GM18861 (cell line): Measurements from ENCODE around the gene ARPC1A.
"Not testable (repeated sequence)": the region's sequence is repeated elsewhere in the genome, so short reads cannot be mapped to it uniquely, and the experiment has no call there.

Experiments
- ATAC-seq: cut with Tn5 transposase; IDR thresholded peaks from one replicate; pipeline ENCODE4 v1.9.1; 2021; ENCODE audit not compliant: unreplicated experiment

The ARPC1A gene

DNA sequence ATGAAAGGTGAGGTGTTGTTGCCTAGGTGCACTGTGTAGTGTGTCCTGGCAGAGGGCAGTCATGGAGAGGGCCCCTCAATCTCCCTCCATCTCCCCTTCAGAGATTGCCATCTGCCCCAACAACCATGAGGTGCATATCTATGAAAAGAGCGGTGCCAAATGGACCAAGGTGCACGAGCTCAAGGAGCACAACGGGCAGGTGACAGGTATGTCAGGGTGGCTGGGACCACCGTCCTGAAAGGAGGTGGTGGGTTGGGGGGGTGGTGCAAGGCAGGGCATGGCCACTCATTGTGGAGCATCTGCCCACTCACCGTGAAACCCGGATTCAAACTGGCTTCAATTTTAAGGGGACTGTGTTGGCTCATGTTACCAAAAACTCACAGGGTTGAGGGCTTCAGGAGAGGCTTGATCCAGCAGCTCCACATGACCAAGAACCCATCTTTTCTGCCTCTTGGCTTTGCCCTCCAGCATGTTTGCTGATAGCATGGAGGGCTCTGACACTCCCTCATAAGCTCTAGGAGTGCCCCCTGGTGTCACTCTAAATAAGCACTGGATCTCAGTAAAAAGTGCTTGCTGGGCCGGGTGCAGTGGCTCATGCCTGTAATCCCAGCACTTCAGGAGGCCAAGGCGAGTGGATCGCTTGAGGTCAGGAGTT is 61.0 kb downstream of the ARPC1A start:
- ATAC-seq = peak; percentile 57

DNA sequence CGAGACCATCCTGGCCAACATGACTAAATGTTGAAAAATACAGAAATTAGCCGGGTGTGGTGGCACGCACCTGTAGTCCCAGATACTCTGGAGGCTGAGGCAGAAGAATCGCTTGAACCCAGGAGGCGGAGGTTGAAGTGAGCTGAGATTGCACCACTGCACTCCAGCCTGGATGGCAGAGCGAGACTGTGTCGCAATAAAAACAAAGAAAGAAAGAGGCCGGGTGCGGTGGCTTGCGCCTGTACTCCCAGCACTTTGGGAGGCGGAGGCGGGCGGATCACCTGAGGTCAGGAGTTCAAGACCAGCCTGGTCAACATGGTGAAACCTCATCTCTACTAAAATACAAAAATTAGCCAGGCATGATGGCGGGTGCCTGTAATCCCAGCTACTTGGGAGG is 61.5 kb downstream of the ARPC1A start:
- not testable (repeated sequence) for ATAC-seq

DNA sequence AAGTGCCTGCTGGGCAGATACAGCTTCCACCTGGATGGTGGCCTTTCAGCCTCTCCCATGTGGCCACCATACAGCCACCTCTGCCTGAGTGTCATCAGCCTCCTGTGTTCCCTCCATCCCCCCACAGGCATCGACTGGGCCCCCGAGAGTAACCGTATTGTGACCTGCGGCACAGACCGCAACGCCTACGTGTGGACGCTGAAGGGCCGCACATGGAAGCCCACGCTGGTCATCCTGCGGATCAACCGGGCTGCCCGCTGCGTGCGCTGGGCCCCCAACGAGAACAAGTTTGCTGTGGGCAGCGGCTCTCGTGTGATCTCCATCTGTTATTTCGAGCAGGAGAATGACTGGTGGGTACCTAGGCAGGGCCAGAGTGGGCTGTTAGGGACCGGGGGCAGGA is 62.2 kb downstream of the ARPC1A start:
- no peak for ATAC-seq

DNA sequence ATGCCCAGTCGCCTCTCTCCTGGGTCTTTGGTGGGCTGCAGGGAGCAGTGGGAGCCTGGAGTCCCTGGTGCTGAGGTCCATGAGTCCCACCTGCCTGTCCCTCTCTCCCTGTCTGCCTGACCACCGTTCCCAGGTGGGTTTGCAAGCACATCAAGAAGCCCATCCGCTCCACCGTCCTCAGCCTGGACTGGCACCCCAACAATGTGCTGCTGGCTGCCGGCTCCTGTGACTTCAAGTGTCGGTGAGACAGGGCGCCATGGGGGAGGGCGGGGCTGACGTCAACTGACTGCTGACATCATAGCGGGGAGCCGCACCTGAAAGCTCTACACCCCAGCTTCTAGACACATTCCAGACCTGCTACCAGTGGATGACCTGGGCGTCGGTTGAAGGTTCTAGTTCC is 64.1 kb downstream of the ARPC1A start:
- no peak for ATAC-seq

DNA sequence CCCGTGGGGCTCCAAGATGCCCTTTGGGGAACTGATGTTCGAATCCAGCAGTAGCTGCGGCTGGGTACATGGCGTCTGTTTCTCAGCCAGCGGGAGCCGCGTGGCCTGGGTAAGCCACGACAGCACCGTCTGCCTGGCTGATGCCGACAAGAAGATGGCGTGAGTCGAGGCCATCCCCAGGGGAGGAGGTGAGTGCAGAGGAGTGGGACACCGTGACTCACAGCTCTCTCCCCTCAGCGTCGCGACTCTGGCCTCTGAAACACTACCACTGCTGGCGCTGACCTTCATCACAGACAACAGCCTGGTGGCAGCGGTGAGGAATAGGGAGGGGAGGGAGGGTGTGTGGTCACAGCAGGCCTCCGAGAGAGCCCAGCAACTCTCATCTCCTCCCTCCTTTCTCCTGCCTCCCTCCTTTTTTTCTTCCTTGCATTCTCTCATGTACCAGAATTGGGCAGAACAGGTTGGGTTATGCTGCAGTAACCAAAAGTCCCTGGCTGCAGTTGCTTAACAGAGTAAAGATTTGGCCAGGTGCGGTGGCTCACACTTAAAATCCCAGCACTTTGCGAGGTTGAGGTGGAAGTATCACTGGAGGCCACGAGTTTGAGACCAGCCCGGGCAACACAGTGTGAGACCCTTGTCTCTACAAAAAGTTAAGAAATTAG is 65.4 kb downstream of the ARPC1A start:
- ATAC-seq = no peak

DNA sequence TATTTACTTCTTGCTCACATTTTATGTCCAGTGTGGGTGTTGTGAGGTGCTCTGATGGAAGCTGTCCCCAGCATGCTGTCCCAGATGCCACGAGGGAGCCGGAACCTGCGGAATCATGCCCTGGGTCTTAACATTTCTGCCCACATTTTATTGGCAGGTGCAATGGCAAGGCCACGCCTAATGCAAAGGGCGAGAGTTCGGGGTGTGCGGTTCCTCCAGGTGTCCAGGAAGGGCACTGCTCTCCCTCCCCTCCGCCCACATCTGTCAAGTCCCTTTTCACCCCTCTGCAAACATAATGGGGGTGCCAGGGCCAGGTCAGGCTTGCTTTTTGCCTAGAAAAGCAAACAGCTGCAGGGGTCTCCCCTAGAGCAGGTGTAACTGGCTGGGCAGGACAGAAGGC is 66.3 kb downstream of the ARPC1A start:
- ATAC-seq = no peak

DNA sequence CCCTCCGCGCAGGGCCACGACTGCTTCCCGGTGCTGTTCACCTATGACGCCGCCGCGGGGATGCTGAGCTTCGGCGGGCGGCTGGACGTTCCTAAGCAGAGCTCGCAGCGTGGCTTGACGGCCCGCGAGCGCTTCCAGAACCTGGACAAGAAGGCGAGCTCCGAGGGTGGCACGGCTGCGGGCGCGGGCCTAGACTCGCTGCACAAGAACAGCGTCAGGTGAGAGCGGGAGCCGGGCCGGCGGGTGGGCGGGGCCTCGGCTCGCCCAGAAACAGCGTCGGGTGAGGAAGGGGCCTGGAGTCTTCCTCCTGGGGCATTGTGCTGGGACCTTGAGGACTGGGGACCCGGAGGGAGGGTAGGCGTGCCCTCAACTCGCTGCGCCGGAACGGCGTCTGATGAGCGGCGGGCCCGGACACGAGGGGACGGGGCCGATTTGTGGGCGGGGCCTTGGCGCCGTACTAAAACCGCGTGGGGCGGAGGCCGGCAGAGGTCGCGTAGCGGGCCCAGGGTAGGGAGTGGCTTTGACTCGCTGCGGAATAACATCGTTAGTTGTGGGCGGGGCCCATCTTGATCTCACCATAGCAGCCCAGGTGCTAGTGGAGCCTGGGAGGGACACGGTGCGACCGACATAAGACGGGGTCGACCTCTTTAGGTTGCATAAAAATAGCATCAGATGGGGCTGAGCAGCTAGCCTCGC is 67.1 kb downstream of the ARPC1A start:
- ATAC-seq = no peak

DNA sequence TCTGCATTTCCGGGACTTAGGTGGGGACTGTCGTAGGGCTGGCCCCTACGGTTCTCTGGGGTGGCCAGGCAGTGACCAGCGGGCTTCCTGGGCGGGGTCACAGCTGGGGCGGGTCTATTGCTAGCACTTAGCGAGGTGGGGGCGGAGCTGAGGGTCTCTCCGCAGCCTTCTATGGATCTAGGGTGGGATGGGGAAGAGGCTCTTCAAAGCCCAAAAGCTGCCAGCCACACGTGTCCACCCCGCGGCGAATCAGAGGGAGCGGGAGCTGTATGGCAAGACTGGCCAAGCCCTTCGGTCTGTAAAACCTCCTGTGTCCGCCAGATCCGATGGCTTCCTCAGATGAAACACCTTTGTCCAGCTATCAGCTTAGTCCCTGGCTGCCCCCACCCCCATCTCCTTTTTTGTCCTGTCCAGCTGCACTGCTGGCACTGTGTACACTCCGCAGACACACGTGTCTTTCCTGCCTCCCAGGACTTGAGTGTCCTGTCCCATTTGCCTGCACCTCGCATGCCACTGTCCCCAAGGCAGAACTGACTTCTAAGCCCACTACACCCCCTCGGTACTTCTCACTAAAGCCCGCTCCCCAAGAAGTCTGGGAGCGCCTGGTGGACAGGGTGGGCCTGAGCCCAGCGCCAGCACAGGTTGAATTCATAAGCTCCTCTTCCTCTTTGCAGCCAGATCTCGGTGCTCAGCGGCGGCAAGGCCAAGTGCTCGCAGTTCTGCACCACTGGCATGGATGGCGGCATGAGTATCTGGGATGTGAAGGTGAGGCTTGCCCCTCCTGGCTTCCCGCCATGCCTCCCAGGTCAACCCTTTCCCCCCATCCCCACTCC is 67.9 kb downstream of the ARPC1A start:
- no peak for ATAC-seq

DNA sequence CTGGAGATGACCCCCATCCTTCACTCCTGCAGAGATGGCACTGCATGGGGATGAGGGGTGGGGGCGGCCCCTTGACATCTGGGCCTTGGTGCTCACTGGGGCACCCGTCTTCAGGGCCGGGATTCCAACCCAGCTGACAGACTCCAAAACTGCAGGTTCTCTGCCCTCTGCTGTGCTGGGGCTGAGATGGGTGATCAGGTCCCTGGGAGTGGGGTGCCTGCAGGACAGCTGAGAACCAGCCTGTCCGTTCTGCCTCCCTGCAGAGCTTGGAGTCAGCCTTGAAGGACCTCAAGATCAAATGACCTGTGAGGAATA is 68.4 kb downstream of the ARPC1A start:
- ATAC-seq = no peak

DNA sequence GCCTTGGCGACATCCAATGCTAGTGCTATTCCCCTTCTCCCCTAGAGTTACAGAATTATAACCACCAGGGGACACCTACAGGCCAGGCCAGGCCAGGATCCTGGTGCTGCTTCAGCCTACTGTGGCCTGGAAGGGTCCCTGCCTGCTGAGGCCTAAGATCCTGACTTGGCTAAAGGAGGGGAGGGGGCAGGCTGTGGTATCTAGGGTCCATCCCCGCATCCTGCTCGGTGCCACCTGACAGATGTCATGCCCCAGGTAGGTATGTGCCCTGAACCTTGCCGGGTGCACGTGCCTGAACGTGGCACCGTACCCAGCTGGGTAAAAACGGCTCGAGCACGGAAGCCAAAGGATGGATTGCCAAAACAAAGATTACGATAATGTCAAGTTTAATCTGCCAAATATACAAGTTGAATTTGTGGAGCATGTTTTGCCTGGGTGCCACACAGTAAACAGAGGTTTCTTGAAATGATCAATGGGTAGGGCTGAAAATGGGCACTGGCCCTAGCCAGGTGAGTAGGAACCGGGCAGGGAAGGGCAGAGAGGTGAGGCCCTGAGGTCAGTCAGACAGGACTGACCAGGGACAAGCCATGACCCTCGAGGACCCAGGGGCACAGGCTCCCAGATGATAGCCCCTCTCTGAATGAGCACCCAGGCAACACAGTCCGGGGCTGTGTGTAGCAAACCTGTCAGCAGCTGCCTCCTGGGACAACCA is 70.1 kb downstream of the ARPC1A start:
- ATAC-seq = no peak

DNA sequence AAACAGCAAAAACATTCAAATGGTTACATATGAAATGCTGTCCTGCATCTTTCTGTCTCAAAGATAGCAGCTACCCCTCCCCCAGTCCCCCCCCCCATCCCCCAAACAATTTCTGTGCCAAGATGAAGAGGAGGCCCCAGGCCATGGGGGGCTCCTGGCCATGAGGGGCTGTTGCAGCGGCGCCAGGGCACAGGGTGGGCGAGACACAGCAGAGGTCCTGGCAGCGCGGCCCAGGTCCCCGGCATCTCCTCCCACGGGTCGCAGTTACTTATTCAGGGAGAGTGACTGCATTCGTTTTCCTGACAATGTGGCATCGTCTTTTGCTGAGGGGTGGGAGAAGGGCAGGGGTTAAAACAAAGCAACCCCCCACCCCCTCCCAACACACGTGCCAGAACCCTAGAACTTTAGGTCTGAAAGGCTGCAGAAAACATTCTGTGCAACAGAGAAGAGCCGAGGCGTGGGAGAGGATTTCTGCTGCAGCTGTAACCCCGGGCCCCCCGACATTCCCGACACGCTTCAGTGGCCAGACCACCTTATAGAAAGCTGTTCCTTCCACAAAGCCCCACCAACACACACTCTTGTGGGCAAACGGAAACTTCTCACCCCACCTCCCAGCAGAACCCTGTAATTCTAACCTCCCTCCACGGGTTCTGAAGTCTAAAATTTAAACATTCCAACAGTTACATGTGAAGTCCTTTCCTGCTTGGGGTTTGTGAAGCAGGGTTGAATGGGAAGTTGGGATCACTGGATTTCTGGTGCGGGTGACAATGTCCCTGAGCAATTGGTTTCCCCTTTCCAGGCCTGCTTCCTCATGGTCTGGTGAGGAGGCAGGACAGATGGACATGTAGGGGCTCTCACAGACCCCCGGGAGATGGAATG is 71.0 kb downstream of the ARPC1A start:
- no peak for ATAC-seq

DNA sequence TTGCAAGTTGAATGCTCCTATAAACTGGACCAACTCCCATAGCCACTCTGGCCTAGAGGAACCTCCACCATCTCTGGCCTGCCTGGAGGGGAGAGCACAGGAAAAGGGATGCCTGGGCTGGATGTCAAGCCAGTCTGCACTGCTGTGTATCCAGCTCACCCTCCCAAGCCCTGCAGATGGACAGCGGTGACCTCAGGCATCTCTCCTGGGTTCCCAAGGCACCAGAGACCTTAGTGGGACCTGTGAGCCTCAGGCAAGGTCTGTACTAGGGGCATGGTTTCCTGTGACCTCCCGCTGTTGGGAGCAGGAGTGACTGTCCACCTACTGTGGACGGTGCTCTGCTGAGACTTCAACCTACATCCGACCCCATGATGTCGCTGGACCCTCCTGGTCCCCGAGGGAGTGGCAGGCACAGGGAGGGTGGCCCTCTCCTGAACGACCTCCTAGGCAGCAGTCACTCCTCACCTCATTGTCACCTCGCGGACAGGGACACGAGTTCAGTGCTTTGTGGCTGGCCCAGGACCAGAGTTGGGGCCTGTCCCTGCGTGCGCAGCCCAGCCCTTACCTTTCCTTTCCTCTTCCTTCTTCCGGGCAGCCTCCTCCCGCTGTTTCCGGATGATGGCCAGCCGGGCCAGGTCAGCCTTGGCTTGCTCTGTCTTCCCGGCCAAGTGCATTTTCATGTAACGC is 71.7 kb downstream of the ARPC1A start:
- no peak for ATAC-seq

DNA sequence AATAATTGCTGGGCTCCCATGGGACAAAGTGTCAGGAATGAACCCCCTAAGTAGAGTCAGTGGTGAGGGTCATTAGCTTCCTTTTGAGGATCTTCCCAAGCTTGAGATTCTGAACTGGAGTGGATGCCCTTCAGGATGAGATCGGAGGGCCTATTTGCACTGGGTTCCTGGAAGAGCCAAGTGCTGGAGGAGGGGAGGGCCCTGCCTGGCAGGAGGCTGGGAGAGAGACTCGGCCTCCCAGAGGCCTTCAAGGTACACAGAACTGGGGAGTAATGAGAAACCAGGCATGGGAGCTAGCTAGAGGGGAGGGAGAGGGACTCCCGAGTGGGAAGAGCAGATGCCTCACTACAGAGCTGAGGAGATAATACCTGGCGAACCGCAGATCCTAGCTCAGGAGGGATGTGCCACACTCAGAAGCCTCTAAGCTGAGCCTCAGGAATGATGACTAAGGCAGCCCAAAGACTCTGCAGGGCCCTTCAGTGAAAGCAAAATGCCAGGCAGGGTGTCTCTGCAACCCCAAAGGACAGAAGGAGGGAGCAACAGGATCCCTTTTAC is 73.3 kb downstream of the ARPC1A start:
- no peak for ATAC-seq

DNA sequence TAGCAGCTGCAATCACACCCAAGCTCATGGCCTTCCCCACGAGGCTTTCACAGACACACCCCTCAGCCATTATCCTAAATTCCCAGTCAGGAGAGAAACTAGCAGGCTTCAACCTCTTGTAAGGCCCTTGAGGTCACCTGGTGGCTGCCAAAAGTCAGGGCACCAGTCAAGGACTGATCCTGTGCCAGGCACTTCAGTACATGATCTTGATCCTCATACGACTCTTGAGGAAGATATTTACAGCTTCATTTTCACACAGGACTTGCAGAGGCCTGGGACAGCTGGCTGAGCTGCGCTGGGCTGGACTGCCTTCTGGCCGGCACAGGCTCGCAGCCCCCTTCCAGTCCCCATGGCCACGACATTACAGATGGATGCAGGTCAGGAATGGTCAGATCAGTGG is 73.9 kb downstream of the ARPC1A start:
- ATAC-seq = no peak

DNA sequence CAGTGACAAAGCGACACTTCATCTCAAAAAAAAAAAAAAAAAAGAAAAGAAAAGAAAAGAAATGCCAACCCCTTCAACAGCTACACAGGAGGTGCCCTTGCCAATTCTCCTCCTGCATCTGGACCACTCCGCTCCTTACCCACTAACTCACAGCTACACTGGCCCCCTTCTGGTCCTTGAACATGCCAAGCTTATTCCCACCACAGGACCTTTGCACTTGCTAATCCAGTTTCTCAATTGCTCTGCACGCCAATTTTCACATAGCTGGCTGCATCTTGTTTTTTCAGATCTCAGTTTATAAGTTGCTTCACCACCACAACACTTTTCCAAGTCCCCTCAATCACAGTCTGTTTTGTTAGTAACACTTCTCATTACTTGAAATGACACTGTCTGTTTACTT is 77.2 kb downstream of the ARPC1A start:
- no peak for ATAC-seq

DNA sequence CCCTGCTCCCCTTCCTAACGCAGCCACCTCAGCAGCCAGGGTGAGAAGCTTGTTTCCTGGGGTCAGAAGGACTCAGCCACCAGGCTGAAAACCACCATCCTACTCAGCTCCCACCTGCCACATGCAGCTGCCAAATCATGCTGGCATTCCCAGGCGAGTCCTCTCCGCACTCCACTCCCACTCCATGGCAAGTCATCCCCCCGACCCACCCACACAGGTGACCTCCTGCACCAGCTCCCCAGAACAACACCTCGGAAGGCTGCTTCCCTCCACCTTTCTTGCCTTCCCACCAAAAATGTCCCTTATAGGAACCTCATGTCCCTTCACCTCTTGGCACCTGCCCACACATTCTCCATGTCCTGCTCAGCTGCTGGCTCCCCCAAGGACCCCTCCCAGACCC is 78.1 kb downstream of the ARPC1A start:
- no peak for ATAC-seq

DNA sequence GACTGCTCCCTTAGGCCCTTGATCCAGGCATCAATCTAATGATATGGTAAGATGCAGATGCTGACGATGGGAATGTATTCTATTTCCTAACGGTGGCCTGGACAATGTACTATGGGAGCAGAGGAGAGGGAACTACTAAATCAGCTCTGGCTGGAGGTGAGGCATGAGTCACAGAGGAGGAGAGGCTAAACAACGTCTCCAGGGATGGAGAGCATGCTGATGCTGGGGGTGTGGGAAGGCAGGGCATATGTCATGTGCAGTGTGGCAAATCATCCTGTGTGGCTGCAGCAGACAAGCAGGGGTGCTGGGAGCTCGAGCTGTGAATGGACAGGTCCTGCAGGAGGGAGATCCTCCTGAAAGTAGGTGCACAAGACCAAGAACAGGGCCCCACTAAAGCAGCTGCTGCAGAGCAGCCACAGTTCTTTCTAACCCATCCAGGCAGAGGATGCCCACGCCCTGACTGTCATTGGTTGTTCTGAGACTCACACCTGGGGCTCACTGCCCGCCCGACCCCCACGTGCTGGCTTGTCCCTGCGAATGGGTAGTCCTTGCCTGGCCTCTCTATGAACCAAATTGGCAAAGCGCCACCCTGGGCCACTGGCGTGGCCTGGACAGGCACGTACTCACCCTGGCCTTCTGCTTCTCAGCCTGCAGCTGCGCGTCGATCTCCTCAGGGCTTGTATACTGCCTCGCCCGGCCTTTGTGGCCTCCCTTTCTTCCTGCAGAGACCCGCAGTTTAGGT is 78.7 kb downstream of the ARPC1A start:
- ATAC-seq = no peak

DNA sequence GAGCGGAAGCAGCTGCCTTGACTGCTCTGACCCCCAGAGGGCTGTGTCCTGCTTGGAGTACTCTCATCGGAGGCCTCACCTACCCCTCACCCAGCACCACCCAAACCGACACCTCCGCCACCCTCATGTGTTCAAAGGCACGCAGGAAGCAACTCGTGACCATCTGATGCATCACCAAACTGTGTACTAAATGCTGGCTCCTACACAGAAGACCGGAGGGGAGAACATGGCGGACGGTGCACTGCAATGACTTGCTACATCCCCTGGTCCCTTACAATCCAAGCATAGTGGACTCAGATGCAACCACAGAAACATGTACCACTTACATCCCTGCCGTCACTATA is 79.3 kb downstream of the ARPC1A start:
- no peak for ATAC-seq

DNA sequence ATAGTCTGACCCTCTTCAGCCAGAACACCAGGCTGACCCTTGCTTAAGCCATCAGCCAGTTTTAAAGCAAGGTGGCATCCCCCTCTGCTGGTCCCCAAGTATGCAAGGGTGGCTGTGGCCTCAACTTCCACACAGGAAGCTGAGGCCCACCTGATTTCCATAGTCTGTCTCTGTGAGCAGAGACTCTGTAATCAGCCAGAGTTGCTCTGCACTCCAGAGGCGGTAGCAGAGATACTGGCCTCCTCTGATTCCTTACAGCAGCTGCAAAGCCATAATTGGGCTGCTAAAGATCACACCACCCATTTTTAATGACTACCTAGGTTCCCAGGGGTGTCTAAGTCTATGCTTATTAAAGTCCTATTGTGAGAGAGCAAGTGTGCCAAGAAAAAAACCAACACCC is 80.9 kb downstream of the ARPC1A start:
- no peak for ATAC-seq
